ENCODE results near the gene CABP7.
"Not testable (repeated sequence)": the region's sequence is repeated elsewhere in the genome, so short reads cannot be mapped to it uniquely, and the experiment has no call there.

The CABP7 gene

DNA sequence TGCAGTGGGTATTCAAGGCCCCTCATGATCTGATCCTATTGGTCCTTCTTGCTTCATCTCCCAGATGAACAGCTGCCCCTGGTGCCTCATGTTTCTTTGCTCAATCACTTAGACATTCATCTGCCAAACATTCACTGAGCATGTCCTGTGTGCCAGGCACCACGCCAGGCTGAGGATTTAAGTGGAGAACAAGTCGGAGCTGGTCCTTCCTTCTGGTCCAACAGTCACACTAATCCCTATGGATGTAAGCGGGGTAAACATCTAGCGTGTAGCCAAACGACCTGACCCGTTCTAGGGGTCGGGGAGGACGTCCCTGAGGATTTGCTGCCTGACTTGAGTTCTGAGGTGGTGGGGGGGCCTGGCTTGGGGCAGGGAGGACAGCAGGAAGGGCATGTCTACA lies 25.1 kb downstream of the CABP7 start:
- peak in 3 of 56 donors; percentile 9 to 19 (median 9) for DNase-seq

GRCh38 chr22:29747832-29748231 lies 28.0 kb downstream of the CABP7 start:
- no peak for DNase-seq

DNA sequence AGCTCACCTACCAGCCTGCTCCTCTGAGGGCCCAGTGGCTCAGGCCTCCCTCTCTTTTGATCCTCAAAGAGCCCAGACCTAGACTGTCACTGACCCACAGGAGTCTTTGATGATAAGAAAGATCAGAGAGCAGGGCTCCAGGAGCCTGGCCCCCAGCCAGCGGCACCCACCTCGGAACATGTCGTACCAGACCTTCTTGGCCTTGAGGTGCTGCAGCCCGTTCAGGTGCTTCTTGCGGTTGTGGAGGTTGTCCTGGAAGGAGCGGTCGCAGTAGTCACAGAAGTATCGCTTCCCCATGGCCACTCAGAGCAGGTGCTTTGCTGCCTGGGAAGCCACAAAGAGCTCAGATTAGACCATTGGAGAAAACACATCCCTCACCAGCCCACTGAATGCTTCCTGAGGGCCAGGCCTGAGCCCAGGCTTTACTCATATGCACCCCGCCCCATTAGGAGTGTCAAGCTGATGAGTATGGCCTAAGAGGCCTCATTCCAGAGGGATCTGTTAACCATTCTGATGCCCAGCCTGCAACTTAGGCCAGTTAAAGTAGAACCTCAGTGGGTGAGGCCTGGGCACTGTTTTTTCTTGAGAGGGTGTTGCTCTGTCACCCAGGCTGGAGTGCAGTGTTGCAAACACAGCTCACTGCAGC lies 28.6 kb downstream of the CABP7 start:
- DNase-seq, result no peak

DNA sequence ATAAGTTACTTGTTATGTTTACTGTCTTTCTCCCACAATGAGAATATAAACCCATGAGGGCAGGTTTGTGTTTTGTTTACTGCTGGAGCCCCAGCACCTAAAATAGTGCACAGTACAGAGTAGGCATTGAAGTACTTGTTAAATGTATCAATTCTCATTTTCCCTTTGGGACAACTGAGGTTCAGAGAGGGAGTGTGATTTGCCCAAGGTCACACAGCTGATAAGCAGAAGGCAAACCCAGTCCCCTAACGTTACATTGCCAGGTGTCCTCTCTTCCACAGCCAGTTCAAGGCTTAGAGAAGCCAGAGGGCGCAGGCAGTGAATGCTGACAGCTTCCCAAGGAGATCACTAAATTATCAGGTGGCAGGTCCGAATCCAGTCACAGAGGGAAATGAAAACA lies 30.2 kb downstream of the CABP7 start:
- no peak for DNase-seq

DNA sequence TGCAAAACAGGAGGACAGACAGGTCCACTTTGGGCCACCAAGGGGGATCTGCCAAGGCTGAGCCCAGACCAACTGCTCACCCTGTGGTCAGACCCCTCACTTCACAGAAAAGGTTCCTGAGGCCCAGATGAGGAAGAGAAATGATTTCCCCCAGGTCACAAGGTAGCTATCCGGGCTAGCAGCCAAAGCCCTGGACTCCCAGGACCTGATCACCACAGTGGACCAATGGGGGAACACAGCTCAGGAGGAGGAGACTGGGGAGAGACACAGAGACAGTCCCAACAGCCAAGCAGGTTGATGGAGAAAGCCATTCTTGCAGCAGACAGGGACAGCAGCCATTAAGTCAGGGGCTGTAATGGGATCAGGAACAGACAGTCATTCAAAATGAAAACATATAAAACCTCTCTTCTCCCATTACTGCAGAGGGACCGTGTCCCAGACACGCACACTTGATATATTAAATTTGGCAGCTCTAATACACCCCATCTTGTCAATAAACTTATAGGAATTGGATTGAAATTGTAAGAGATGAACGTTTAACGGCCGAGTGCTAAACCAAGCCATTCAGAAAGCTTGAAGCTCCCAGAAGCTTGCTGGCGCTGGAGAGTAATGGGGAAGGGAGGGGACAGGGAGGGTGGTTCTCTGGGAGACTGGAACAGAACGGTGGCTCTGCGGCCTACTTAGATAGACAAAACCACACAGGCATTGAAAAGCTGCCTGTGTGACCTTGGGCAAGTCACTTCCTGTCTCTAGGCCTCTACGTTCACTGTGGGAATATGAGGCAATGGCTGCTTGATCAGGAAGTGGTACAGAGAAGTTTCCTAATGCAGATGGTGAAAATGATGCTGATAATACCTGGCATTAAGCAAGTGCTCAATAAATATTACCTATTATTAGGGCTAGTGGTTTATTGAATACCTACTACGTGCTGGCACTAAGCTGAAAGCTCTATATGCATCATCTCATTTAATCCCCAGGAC lies 31.0 kb downstream of the CABP7 start:
- no peak for DNase-seq

DNA sequence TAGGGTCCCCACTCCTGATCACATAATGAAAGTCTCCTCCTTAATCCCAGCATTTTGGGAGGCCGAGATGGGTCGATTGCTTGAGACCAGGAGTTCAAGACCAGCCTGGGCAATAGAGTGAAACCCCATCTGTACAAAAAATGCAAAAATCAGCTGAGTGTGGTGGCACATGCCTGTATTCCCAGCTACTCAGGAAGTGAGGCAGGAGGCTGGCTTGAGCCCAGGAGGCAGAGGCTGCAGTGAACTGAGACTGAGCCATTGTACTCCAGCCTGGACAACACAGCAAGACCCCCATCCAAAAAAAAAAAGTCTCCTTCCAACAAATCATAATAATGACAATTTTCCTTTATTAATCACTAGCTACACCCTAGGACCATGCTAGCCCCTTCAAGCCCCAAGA lies 31.9 kb downstream of the CABP7 start:
- no peak for DNase-seq

DNA sequence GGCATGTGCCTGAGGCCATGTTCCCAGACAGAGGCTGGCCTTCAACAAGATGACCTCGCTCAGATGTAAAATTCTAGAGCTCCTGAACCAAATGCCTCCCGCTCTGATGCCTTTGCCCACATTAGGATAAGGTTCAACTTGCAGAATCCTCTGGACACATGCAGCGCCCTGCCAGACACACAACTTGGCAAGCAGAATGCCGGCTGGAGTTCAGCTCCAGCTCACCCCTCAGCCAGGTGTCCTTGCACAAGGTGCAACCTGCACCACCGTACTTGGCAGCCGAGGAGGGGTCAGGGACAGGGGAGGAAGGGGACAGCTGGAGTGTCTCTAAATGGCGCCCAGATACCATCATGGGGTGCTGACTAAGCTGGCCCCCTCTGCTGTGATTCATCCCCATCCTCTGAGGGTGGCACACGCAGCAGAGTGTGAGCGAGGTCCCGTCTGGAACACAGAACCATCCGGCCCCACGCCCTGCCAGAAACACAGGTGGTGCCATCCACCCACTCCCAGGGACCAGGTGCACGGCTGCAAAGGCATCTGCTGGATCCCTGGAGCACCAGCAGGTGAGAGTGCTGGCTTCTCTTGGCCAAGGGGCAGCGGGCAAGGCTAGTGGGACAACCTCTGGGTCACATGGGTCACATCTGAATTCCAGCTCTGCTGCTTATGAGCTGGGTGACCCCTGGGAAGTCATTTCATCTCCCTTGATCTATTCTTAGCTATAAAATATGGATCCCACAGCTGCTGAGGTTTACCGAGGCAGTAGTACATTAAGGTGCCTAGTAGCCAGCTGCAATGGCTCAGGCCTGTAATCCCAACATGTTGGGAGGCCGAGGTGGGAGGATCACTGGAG lies 34.2 kb downstream of the CABP7 start:
- no peak for DNase-seq

DNA sequence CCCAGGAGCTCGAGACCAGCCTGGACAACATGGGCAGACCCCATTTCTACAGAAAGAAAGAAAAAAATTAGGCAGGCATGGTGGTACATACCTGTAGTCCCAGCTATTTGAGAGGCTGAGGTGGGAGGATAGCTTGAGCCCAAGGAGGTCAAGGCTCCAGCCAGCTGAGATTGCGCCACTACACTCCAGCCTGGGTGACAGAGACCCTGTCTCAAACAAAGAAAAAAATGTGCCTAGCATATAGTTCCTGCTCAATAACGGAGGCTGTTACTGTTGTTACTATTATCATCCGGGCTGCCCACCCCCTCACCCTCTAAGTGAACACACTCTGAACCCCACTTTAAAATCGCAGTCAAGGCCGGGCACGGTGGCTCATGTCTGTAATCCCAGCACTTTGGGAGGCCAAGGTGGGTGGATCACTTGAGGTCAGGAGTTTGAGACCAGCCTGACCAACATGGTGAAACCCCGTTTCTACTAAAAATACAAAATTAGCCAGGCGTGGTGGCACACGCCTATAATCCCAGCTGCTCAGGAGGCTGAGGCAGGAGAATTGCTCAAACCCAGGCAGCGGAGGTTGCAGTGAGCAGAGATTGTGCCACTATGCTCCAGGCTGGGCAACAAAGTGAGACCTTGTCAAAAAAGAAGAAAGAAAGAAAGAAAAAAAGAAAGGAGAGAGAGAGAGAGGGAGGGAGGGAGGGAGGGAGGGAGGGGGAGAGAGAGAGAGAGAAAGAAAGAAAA lies 35.0 kb downstream of the CABP7 start:
- DNase-seq, result not testable (repeated sequence)

GRCh38 chr22:29755889-29756288 lies 36.1 kb downstream of the CABP7 start:
- DNase-seq, result no peak

DNA sequence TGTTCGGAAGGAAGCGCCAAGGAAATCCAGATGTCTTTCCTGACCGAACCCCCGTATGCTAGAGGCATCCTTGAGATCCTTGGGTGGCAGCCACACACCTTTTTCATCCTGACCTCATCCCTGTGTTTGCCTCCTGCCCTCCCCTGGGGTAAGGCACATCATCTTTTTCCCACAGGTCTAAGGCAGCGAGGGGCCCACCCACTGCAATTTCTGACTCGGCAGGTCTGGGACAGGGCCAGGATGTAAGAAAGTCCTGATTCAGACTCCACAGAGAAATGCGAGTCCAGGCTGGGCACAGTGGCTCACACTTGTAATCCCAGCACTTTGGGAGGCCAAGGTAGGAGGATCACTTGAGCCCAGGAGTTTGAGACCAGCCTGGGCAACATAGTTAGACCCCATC lies 36.5 kb downstream of the CABP7 start:
- DNase-seq, result no peak

- DNase-seq, result no peak
Measured at GRCh38 chr22:29757096-29757495, 37.3 kb downstream of the CABP7 start.

- no peak for DNase-seq
Measured at GRCh38 chr22:29758068-29758622, 38.3 kb downstream of the CABP7 start.

DNA sequence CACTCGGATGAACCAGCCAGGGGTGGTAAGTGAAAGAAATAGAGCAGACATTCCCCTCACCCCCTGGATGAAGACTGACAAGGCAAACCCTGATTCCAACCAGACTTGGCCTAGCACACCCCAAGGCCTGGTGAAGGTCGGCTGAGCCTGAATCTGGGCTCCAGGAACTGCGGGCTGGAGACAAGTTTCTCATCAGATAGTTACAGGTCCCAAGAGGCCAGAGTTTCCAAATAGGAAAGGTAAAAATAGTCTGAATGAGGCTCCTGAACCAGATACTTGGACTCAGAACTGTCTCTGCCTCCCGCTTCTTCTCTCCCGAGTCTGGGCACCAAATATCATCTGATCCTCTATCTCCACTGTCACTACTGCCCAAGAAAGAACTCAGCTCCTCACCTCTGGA lies 39.2 kb downstream of the CABP7 start:
- DNase-seq, result no peak

DNA sequence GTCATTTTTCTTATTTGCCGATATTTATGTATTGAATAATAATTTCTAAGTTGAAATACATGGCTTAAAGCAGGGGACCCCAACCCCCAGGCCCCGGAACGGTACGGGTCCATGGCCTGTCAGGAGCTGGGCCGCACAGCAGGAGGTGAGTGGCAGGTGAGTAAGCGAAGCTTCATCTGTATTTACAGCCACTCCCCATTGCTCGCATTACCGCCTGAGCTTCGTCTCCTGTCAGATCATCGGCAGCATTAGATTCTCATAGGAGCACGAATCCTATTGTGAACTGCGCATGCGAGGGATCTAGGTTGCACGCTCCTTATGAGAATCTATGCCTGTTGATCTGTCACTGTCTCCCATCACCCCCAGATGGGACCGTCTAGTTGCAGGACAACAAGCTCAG lies 42.5 kb downstream of the CABP7 start:
- no peak for DNase-seq

DNA sequence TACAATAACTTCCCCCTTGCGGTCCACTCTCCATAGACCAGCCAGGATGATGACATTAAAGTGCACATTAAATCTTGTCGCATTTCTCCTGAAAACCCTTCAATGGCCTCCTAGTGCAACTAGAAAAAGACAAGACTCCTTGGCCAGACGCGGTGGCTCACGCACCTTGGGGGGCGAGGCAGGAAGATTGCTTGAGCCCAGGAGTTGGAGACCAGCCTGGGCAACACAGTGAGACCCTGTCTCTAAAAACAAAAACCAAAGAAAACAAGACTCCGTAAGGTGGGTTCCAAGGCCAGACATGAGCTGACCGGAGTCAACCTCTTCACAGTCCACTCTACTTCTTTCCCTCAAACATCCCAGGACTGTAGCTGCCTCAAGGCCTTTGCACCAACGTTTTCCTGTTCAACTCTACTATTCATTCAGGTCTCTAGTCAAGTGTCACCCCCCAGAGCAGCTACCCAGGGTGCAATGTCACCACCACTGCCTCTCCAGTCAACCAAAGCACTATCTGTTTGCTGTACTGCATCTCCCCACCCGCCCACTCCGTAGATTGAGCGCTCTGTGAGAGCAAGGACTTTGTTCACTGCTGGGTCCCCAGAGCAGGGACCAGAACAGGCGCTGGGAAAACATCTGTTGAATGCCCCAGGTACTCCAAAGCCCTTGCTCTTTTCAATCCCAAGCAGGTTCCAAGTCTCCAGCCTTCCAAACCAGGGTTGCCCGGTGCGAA lies 46.3 kb downstream of the CABP7 start:
- peak in 2 of 56 donors; percentile 32 to 41 for DNase-seq

GRCh38 chr22:29766632-29767170 lies 46.9 kb downstream of the CABP7 start, which contains the start of gene ZMAT5:
Gene ZMAT5, minus strand, starts transcription at chr22:29767007. Its CDS starts 18,463 bp downstream, at chr22:29748544.
- DNase-seq, result peak; percentile 48 to 97 (median 92)

- DNase-seq, result peak; percentile 21 to 95 (median 84)
Measured at GRCh38 chr22:29767171-29768051, 47.6 kb downstream of the CABP7 start, which contains the start of gene UQCR10. Gene UQCR10, plus strand, starts transcription at chr22:29767369. Its CDS starts 30 bp downstream, at chr22:29767399.

DNA sequence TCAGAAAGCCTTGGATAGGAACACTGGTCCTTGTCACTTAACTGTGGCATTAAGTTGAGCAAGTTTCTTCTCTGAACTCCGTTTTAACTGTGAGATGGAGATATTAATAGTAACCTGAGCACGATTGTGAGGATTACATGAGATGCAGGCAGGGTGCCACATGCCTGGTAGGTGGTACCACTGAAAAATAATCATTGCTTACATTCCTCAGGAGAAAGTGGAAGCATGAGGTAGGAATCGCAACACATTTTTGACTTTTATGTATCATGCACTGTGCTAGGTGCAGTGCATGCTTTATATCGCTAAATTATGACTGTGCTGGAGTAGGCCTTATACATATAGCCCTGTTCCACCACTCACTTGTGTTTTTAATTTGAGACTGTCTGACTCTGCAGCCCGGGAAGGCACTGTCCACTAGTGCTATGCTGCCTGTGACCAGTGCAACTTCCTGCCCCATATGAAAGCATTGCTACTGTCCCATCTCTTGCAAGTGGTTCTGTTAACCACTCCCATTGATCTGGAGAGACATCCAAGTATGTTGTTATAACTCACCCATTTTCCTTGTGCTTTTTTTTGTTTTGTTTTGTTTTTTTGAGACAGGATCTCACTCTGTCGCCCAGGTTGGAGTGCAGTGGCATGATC lies 48.4 kb downstream of the CABP7 start:
- no peak for DNase-seq
